ENCODE results near the gene MGAT4B. TPM values are rescaled to one million over a fixed set of nuclear protein-coding genes. Genes with fewer than 3 reads are reported as not detected.

Gene MGAT4B
- total RNA-seq, 1 donor from 2014 or later: 99.8 TPM

DNA sequence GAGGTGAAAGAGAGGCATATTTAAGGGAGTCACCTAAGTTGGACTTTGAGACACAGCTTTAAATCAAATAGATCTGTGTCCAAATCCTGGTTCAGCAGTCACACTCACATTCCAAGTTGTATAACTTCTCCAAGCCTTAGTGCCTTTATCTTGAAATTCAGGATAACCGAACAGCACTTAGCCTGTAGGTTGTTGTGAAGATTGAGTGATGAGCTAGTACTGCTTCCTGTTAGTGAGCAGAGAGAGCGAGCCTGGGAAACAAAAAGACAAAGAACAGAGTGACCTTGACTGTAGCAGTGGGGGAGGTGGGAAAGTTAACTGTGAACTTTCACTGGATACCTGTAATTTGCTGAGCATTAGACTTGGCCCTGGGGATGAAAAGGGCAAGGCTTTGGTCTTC is 51.6 kb downstream of the MGAT4B start:
- intact Hi-C loops (cut with micrococcal nuclease): no loop called here

DNA sequence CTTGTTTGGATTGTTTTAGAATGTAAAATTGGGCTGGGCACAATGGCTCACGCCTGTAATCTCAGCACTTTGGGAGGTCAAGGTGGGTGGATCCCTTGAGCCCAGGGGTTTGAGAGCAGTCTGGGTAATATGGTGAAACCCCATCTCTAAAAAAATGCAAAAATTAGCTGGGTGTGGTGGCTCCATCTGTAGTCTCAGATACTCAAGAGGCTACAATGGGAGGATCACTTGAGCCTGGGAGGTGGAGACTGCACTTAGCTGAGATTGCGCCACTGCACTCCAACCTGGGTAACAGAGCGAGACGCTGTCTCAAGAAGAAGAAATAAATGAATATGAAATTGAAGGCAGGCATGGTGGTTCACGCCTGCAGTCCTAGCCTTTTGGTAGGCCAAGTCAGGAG is 52.7 kb downstream of the MGAT4B start:
- intact Hi-C loops (cut with micrococcal nuclease): no loop called here

DNA sequence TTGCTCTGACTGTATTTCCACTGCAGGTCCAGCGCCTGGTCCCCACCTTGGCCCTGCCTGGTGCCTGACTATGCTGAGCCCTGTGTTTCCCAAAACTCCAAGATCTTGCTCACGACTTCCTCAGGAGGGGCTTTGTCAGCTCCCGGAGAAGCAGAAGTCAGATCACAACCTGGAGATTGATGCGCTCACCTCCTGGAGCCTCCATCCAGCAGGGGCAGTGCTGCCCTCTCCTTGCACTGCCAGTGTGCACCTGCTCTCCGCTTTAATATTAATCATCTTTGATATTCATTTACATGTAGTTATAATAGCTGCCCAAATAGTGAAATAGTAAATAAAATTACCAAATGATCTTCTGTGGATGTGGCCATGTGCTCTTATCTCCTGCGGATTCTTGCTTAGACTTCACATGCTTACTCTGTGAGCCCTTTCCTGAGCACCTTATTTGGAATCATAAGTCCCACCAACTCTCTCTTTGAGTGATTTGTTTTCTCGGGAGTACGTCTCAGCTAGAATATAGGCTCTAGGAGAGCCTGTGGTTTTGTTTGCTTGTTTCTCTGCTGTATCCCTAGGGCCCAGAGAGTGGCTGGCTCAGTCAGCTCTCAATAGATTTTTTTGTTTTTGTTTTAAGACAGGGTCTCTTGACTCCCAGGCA is 56.7 kb downstream of the MGAT4B start:
- intact Hi-C loops (cut with micrococcal nuclease): no loop called here

DNA sequence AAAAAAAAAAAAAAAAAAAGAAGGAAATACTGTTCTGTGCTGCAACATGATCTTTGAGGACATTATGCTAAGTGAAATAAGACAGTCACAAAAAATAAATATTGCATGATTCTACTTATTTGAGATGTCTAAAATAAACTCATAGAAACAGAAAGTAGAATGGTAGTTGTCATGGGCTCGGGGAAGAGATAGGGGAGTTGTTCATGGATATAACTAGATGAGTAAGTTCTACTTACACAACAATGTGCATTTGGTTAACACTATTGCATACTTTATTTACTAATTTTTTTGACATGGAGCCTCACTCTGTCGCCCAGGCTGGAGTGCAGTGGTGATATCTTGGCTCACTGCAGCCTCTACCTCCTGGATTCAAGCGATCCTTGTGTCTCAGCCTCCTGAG is 58.9 kb downstream of the MGAT4B start:
- intact Hi-C loops (cut with micrococcal nuclease): no loop called here

Other genes with a start within 250 kb of the MGAT4B start
- 957 and 968 TPM in 2 replicates for gene HNRNPH1, start 183.2 kb downstream of the MGAT4B start, total RNA-seq
- gene CBY3, start 125.8 kb downstream of the MGAT4B start, total RNA-seq: not detected in 2 replicates
- 485 and 502 TPM in 2 replicates for gene CANX, start 107.9 kb downstream of the MGAT4B start, total RNA-seq
- 37.0 and 43.2 TPM in 2 replicates for gene MAML1, start 74.0 kb downstream of the MGAT4B start, total RNA-seq
- gene LTC4S, start 12.9 kb downstream of the MGAT4B start, total RNA-seq: 1.7 and 2.4 TPM in 2 replicates
- gene SQSTM1, start 14.0 kb upstream of the MGAT4B start, total RNA-seq: 254 and 274 TPM in 2 replicates
- 19.5 and 23.6 TPM in 2 replicates for gene MRNIP, start 52.0 kb upstream of the MGAT4B start, total RNA-seq
- gene TBC1D9B, start 101.0 kb upstream of the MGAT4B start, total RNA-seq: 104 and 117 TPM in 2 replicates